ENCODE measurements around the gene SZRD1. TPM values are rescaled to one million over a fixed set of nuclear protein-coding genes. Genes with fewer than 3 reads are reported as not detected.

SZRD1 gene
- total and polyA plus RNA-seq, 4 donors = 14.2 to 44.3 (median 25.0) TPM

GRCh38 chr1:16318555-16318954 lies 48.5 kb upstream of the SZRD1 start:
- H3K4me1 ChIP-seq (ENCODE audit: control insufficient read depth in 4 of 4, insufficient read depth in 4 of 4, low read length in 3 of 4) = peaks cover 0 to 6% (median 3%) of the 10 kb centered on the region in 4 donors
- no peaks in the 10 kb centered on the region for H3K9me3 ChIP-seq (ENCODE audit: control insufficient read depth in 4 of 4, low read length in 3 of 4)

GRCh38 chr1:16321176-16321867 lies 45.7 kb upstream of the SZRD1 start:
- 89% methylated on average over 4 of the region's 4 CpGs for WGBS
- DNase-seq (ENCODE audit: low spot score) = no peak

More at GRCh38 chr1:16318555-16318954, 48.5 kb upstream of the SZRD1 start:
- Histone ChIP-seq H3K27ac (ENCODE audit: low read depth in 1 of 2, low read length in 2 of 2) (no peak overlapping the region), H3K36me3 (ENCODE audit: control insufficient read depth in 4 of 4, insufficient read depth in 3 of 4, low read depth in 1 of 4, low read length in 3 of 4) (peaks cover 0 to 14% (median 4%) of the 10 kb centered on the region in 4 donors), H3K27me3 (ENCODE audit: control insufficient read depth in 4 of 4, insufficient read depth in 4 of 4, low read length in 3 of 4) (no peaks in the 10 kb centered on the region), H3K4me3 (ENCODE audit: low read depth in 1 of 3, low read length in 3 of 3) (no peak overlapping the region), H3K9ac (ENCODE audit: low read depth in 1 of 2, low read length in 2 of 2) (no peak overlapping the region)
- DNase-seq (ENCODE audit: low spot score) = no peak
- TF ChIP-seq NR2F2 (IDR thresholded peaks at IDR 0.05) (no peak), CTCF (IDR thresholded peaks at IDR 0.05; ENCODE audit: low read depth, low read length, missing input control) (no peak), GABPA (IDR thresholded peaks at IDR 0.05 in 1 of 2, conservative IDR thresholded peaks at IDR 0.05 in 1 of 2) (no peak), ATF3 (IDR thresholded peaks at IDR 0.05) (no peak), MAX (IDR thresholded peaks at IDR 0.05) (no peak), RXRA (IDR thresholded peaks at IDR 0.05) (no peak), RAD21 (IDR thresholded peaks at IDR 0.05) (no peak), FOXA1 (IDR thresholded peaks at IDR 0.05) (no peak), EGR1 (IDR thresholded peaks at IDR 0.05; ENCODE audit: low read depth in 2 of 2) (no peak), HNF4G (IDR thresholded peaks at IDR 0.05) (no peak)
- WGBS = 74% methylated on average over 3 of the region's 3 CpGs

GRCh38 chr1:16324456-16324890 lies 42.6 kb upstream of the SZRD1 start:
- Histone ChIP-seq H3K27me3 (ENCODE audit: control insufficient read depth in 4 of 4, insufficient read depth in 4 of 4, low read length in 3 of 4) (no peaks in the 10 kb centered on the region), H3K36me3 (ENCODE audit: control insufficient read depth in 4 of 4, insufficient read depth in 3 of 4, low read depth in 1 of 4, low read length in 3 of 4) (no peaks in the 10 kb centered on the region), H3K27ac (ENCODE audit: low read depth in 1 of 2, low read length in 2 of 2) (no peak overlapping the region), H3K4me3 (ENCODE audit: low read depth in 1 of 3, low read length in 3 of 3) (no peak overlapping the region), H3K9me3 (ENCODE audit: control insufficient read depth in 4 of 4, low read length in 3 of 4) (no peaks in the 10 kb centered on the region), H3K4me1 (ENCODE audit: control insufficient read depth in 4 of 4, insufficient read depth in 4 of 4, low read length in 3 of 4) (peaks cover 0 to 2% (median under 1%) of the 10 kb centered on the region in 4 donors), H3K9ac (ENCODE audit: low read depth in 1 of 2, low read length in 2 of 2) (no peak overlapping the region)
- WGBS = 98% methylated on average over 6 of the region's 6 CpGs
- TF ChIP-seq NR2F2 (IDR thresholded peaks at IDR 0.05) (no peak), JUND (IDR thresholded peaks at IDR 0.05) (peak in 1 of 2 donors; percentile 29)
- DNase-seq (ENCODE audit: low spot score) = no peak

More at GRCh38 chr1:16321176-16321867, 45.7 kb upstream of the SZRD1 start:
- Histone ChIP-seq H3K36me3 (ENCODE audit: control insufficient read depth in 4 of 4, insufficient read depth in 3 of 4, low read depth in 1 of 4, low read length in 3 of 4) (no peaks in the 10 kb centered on the region), H3K9ac (ENCODE audit: low read depth in 1 of 2, low read length in 2 of 2) (no peak overlapping the region), H3K27ac (ENCODE audit: low read depth in 1 of 2, low read length in 2 of 2) (no peak overlapping the region), H3K27me3 (ENCODE audit: control insufficient read depth in 4 of 4, insufficient read depth in 4 of 4, low read length in 3 of 4) (no peaks in the 10 kb centered on the region), H3K4me3 (ENCODE audit: low read depth in 1 of 3, low read length in 3 of 3) (no peak overlapping the region), H3K4me1 (ENCODE audit: control insufficient read depth in 4 of 4, insufficient read depth in 4 of 4, low read length in 3 of 4) (peaks cover 0 to 6% (median 3%) of the 10 kb centered on the region in 4 donors), H3K9me3 (ENCODE audit: control insufficient read depth in 4 of 4, low read length in 3 of 4) (no peaks in the 10 kb centered on the region)
- TF ChIP-seq TAF1 (conservative IDR thresholded peaks at IDR 0.05) = no peak
- no peak for TF ChIP-seq MAX (IDR thresholded peaks at IDR 0.05)
- TF ChIP-seq HNF4G (IDR thresholded peaks at IDR 0.05) = no peak
- TF ChIP-seq FOXA2 (IDR thresholded peaks at IDR 0.05) = no peak
- TF ChIP-seq ATF3 (IDR thresholded peaks at IDR 0.05) = no peak
- no peak for TF ChIP-seq HNF4A (conservative IDR thresholded peaks at IDR 0.05)

All from liver (tissue), 9 donors.